Measurements from ENCODE around the gene ZMYND11.

The ZMYND11 gene

GRCh38 chr10:201328-201771 is 66.1 kb downstream of the ZMYND11 start:
- no peak for DNase-seq

- DNase-seq = no peak
Observed at GRCh38 chr10:208616-209015, 73.4 kb downstream of the ZMYND11 start.

GRCh38 chr10:209357-209756 is 74.1 kb downstream of the ZMYND11 start:
- DNase-seq = no peak

GRCh38 chr10:210297-210696 is 75.0 kb downstream of the ZMYND11 start:
- no peak for DNase-seq

GRCh38 chr10:215444-215843 is 80.2 kb downstream of the ZMYND11 start:
- no peak for DNase-seq

GRCh38 chr10:218798-219197 is 83.5 kb downstream of the ZMYND11 start:
- no peak for DNase-seq

- no peak for DNase-seq
Observed at GRCh38 chr10:219731-220472, 84.6 kb downstream of the ZMYND11 start.

GRCh38 chr10:224571-224970 is 89.3 kb downstream of the ZMYND11 start:
- DNase-seq = no peak

GRCh38 chr10:226018-226417 is 90.8 kb downstream of the ZMYND11 start:
- no peak for DNase-seq

- DNase-seq = no peak
Observed at GRCh38 chr10:227014-227413, 91.8 kb downstream of the ZMYND11 start.

GRCh38 chr10:228366-228765 is 93.1 kb downstream of the ZMYND11 start:
- DNase-seq = no peak

GRCh38 chr10:230758-231157 is 95.5 kb downstream of the ZMYND11 start:
- DNase-seq = no peak

GRCh38 chr10:232061-232460 is 96.8 kb downstream of the ZMYND11 start:
- DNase-seq = no peak

- no peak for DNase-seq
Observed at GRCh38 chr10:232878-233277, 97.6 kb downstream of the ZMYND11 start.

- DNase-seq = no peak
Observed at GRCh38 chr10:234708-235406, 99.6 kb downstream of the ZMYND11 start.

- no peak for DNase-seq
Observed at GRCh38 chr10:235915-236314, 100.7 kb downstream of the ZMYND11 start.

- no peak for DNase-seq
Observed at GRCh38 chr10:239109-239508, 103.9 kb downstream of the ZMYND11 start.

- DNase-seq = no peak
Observed at GRCh38 chr10:241451-241850, 106.2 kb downstream of the ZMYND11 start.

GRCh38 chr10:241966-242643 is 106.8 kb downstream of the ZMYND11 start:
- DNase-seq = no peak

GRCh38 chr10:244227-244626 is 109.0 kb downstream of the ZMYND11 start:
- no peak for DNase-seq

- no peak for DNase-seq
Observed at GRCh38 chr10:246431-246830, 111.2 kb downstream of the ZMYND11 start.

GRCh38 chr10:247480-247879 is 112.2 kb downstream of the ZMYND11 start:
- DNase-seq = no peak

GRCh38 chr10:248307-248706 is 113.1 kb downstream of the ZMYND11 start:
- no peak for DNase-seq

- DNase-seq = no peak
Observed at GRCh38 chr10:251982-252582, 116.8 kb downstream of the ZMYND11 start.

All from stimulated activated CD4-positive, alpha-beta T cell treated with anti-CD3 and anti-CD28 coated beads, Interleukin-12 subunit alpha, Interleukin-12 subunit beta, amount 100 ng/mL, for 4 hours (primary cell).